ENCODE measurements around the gene FAM76B. TPM values are rescaled to one million over a fixed set of nuclear protein-coding genes. Genes with fewer than 3 reads are reported as not detected.

Gene FAM76B
- polyA plus RNA-seq, 1 donor (not counting 4 experiments of a cell fraction or from before 2014, with no cell fraction given): 17.4 TPM

GRCh38 chr11:95795627-95796295 lies 6.2 kb upstream of the FAM76B start:
- Histone ChIP-seq H3K4me2 (ENCODE audit: control insufficient read depth, extremely low read depth, insufficient read depth, low read depth, low read length) (no peak overlapping the region), H3K36me3 (ENCODE audit: control insufficient read depth in 2 of 2, extremely low read depth in 1 of 2, insufficient read depth in 2 of 2, low read length in 2 of 2) (no peaks in the 10 kb centered on the region), H2AFZ (ENCODE audit: control insufficient read depth, low read length) (no peak overlapping the region), H3K9ac (ENCODE audit: control insufficient read depth, extremely low read depth, insufficient read depth, low read length) (no peak overlapping the region), H3K79me2 (ENCODE audit: control insufficient read depth, insufficient read depth, low read length) (peaks cover 47% of the 10 kb centered on the region), H4K20me1 (ENCODE audit: control insufficient read depth, extremely low read depth, insufficient read depth, low read length) (no peaks in the 10 kb centered on the region), H3K9me1 (ENCODE audit: control insufficient read depth, extremely low read depth, insufficient read depth, low read length) (no peaks in the 10 kb centered on the region), H3K27ac (ENCODE audit: control insufficient read depth, insufficient read depth, low read length) (no peak overlapping the region), H3K9me3 (ENCODE audit: control insufficient read depth, low read depth, low read length) (no peaks in the 10 kb centered on the region), H3K4me3 (ENCODE audit: control insufficient read depth in 2 of 3, extremely low read depth in 1 of 3, insufficient read depth in 2 of 3, low read depth in 1 of 3, low read length in 3 of 3) (no peak overlapping the region), H3K27me3 (ENCODE audit: control insufficient read depth, extremely low read depth, insufficient read depth, low read length) (no peaks in the 10 kb centered on the region), H3K4me1 (ENCODE audit: control insufficient read depth, extremely low read depth, insufficient read depth, low read length) (peaks cover 12% of the 10 kb centered on the region)
- no peak for TF ChIP-seq EZH2 (IDR thresholded peaks at IDR 0.05; ENCODE audit: low read length)
- TF ChIP-seq CTCF (optimal IDR thresholded peaks at IDR 0.05 in 1 of 3, IDR thresholded peaks at IDR 0.05 in 1 of 3, conservative IDR thresholded peaks at IDR 0.05 in 1 of 3; ENCODE audit: extremely low read depth in 1 of 3, insufficient read depth in 2 of 3, low read length in 3 of 3): no peak
- dilution Hi-C loops (cut with MboI; ENCODE audit: extremely low pct_ligation_motif_present, low sequenced_read_pairs): no loop called here
- no peak for DNase-seq (ENCODE audit: low read depth, low spot score)
- no peak for FAIRE-seq

- Histone ChIP-seq H3K4me2 (ENCODE audit: control insufficient read depth, extremely low read depth, insufficient read depth, low read depth, low read length) (no peak overlapping the region), H4K20me1 (ENCODE audit: control insufficient read depth, extremely low read depth, insufficient read depth, low read length) (no peaks in the 10 kb centered on the region), H3K9ac (ENCODE audit: control insufficient read depth, extremely low read depth, insufficient read depth, low read length) (no peak overlapping the region), H3K4me1 (ENCODE audit: control insufficient read depth, extremely low read depth, insufficient read depth, low read length) (peaks cover 12% of the 10 kb centered on the region), H3K36me3 (ENCODE audit: control insufficient read depth in 2 of 2, extremely low read depth in 1 of 2, insufficient read depth in 2 of 2, low read length in 2 of 2) (no peaks in the 10 kb centered on the region), H3K79me2 (ENCODE audit: control insufficient read depth, insufficient read depth, low read length) (peaks cover 48% of the 10 kb centered on the region), H3K9me1 (ENCODE audit: control insufficient read depth, extremely low read depth, insufficient read depth, low read length) (no peaks in the 10 kb centered on the region), H3K4me3 (ENCODE audit: control insufficient read depth in 2 of 3, extremely low read depth in 1 of 3, insufficient read depth in 2 of 3, low read depth in 1 of 3, low read length in 3 of 3) (no peak overlapping the region), H3K9me3 (ENCODE audit: control insufficient read depth, low read depth, low read length) (no peaks in the 10 kb centered on the region), H2AFZ (ENCODE audit: control insufficient read depth, low read length) (no peak overlapping the region), H3K27me3 (ENCODE audit: control insufficient read depth, extremely low read depth, insufficient read depth, low read length) (no peaks in the 10 kb centered on the region), H3K27ac (ENCODE audit: control insufficient read depth, insufficient read depth, low read length) (no peak overlapping the region)
- dilution Hi-C loops (cut with MboI; ENCODE audit: extremely low pct_ligation_motif_present, low sequenced_read_pairs): no loop called here
- no peak for DNase-seq (ENCODE audit: low read depth, low spot score)
- FAIRE-seq: no peak
- TF ChIP-seq CTCF (optimal IDR thresholded peaks at IDR 0.05 in 1 of 3, IDR thresholded peaks at IDR 0.05 in 1 of 3, conservative IDR thresholded peaks at IDR 0.05 in 1 of 3; ENCODE audit: extremely low read depth in 1 of 3, insufficient read depth in 2 of 3, low read length in 3 of 3) (no peak), EZH2 (IDR thresholded peaks at IDR 0.05; ENCODE audit: low read length) (no peak)
Observed at GRCh38 chr11:95794086-95794485, 4.5 kb upstream of the FAM76B start.

All from keratinocyte (primary cell).